ENCODE measurements around the gene GSG1L. TPM values are rescaled to one million over a fixed set of nuclear protein-coding genes. Genes with fewer than 3 reads are reported as not detected.

The GSG1L gene
- total RNA-seq, 2 experiments from 2014 or later = not detected

DNA sequence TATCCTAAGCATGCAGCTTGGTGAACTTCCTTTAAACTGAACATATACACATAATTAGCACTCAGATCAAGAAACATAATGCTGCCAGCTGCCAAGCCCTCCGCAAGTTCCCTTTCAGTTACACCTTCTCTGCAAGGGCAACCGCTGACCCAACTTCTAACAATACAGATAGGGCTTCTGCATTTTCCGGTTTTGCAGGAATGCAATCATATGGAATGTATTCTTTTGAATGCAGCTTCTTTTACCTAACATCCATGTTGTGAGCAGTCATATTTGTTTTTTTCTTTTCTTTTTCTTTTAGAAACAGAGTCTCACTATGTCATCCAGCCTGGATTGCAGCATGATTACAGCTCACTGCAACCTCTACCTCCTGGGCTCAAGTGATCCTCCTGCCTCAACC, 110.7 kb downstream of the GSG1L start:
- ATAC-seq (no peak), DNase-seq (no peak)
- H3K4me1 Mint-ChIP-seq (ENCODE audit: low read depth) = no peaks in the 10 kb centered on the region
- CTCF ChIA-PET = no interaction called here
- peaks cover 11% of the 10 kb centered on the region for H3K9me3 Mint-ChIP-seq
- peaks cover 28% of the 10 kb centered on the region for H3K27me3 Mint-ChIP-seq
- intact Hi-C loops (cut with micrococcal nuclease) = no loop called here
- POLR2A ChIA-PET = no interaction called here
- TF ChIP-seq, protein P1, sequence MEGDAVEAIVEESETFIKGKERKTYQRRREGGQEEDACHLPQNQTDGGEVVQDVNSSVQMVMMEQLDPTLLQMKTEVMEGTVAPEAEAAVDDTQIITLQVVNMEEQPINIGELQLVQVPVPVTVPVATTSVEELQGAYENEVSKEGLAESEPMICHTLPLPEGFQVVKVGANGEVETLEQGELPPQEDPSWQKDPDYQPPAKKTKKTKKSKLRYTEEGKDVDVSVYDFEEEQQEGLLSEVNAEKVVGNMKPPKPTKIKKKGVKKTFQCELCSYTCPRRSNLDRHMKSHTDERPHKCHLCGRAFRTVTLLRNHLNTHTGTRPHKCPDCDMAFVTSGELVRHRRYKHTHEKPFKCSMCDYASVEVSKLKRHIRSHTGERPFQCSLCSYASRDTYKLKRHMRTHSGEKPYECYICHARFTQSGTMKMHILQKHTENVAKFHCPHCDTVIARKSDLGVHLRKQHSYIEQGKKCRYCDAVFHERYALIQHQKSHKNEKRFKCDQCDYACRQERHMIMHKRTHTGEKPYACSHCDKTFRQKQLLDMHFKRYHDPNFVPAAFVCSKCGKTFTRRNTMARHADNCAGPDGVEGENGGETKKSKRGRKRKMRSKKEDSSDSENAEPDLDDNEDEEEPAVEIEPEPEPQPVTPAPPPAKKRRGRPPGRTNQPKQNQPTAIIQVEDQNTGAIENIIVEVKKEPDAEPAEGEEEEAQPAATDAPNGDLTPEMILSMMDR (IDR thresholded peaks at IDR 0.05) = no peak
- H3K4me3 Mint-ChIP-seq = no peak overlapping the region
- peaks cover 2% of the 10 kb centered on the region for H3K36me3 Mint-ChIP-seq (ENCODE audit: low read depth)
- H3K27ac Mint-ChIP-seq = no peak overlapping the region

DNA sequence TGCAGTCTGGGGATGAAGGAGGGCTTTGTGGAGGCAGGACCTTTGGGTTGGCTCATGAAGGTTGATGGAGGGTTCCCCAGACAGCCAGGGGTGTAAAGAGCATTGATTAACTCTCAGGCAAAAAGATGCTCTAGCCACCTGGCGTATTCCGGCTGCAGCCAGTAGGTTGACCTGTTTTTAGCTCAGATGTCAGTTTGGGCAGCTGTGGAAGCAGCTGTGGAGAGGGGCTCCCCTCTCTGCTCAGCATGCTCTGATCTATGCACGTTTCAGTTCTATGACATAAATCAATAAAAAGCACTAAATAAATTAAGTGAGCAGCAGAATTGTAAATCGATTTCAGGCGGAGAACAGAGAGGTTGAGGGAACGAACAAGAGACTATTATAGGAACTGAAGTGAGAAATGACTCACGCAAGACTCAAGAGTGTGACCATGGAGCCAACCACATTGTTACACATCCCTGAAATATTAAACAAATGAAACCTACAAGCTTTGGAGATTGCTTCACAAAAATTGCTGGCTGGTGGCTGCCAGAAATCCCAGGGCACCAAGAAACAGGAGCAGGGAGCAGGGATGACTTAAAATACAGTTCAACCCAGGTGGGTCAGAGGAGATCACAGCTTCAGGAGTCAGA, 111.9 kb downstream of the GSG1L start:
- peaks cover 2% of the 10 kb centered on the region for H3K36me3 Mint-ChIP-seq (ENCODE audit: low read depth)
- H3K4me3 Mint-ChIP-seq = no peak overlapping the region
- H3K27ac Mint-ChIP-seq = no peak overlapping the region

DNA sequence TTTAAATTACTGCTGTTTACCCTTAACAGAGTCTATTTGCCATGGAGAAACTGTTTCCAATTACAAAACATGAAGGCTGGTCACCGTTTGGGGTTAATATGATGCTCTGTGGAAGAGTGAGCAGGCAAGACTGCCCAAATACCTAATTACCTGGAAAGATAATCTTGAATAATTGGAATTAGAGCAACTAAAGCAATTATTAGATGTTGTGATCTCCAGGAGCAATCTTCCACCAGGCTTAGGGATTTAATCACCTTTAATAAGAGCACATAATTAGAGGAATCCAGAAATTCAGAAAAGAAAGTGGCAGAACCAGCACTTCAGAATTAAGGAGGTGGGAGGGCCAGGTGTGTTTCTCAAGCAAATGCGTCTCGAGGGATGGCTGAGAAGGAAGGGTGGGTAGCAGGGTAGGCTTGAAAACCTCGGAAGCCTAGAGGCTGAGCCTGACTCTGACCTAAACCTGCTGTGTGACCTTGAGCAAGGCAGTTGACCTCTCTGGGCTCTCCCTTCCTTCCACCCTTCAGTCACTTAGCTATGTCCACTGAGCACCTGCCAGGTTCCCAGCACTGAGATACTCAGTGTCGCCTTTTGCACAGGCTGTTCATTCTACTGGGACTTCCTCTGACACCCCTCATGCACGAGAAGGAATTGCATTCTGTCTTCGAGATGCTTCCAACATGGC, 113.2 kb downstream of the GSG1L start:
- CTCF ChIA-PET = no interaction called here
- POLR2A ChIA-PET = no interaction called here
- Mint-ChIP-seq H3K9me3 (peaks cover 4% of the 10 kb centered on the region), H3K36me3 (ENCODE audit: low read depth) (peaks cover 2% of the 10 kb centered on the region), H3K27me3 (peaks cover 28% of the 10 kb centered on the region), H3K27ac (no peak overlapping the region), H3K4me3 (no peak overlapping the region), H3K4me1 (ENCODE audit: low read depth) (no peaks in the 10 kb centered on the region)
- ATAC-seq (no peak), DNase-seq (no peak)
- intact Hi-C loops (cut with micrococcal nuclease) = no loop called here
- TF ChIP-seq, protein P1 (IDR thresholded peaks at IDR 0.05) = no peak

More for the DNA sequence above, 111.9 kb downstream of the GSG1L start:
- DNase-seq (no peak), ATAC-seq (no peak)
- TF ChIP-seq, protein P1 (IDR thresholded peaks at IDR 0.05) = no peak
- intact Hi-C loops (cut with micrococcal nuclease) = no loop called here
- no peaks in the 10 kb centered on the region for H3K4me1 Mint-ChIP-seq (ENCODE audit: low read depth)
- POLR2A ChIA-PET = no interaction called here
- peaks cover 7% of the 10 kb centered on the region for H3K9me3 Mint-ChIP-seq
- CTCF ChIA-PET = no interaction called here
- peaks cover 28% of the 10 kb centered on the region for H3K27me3 Mint-ChIP-seq

DNA sequence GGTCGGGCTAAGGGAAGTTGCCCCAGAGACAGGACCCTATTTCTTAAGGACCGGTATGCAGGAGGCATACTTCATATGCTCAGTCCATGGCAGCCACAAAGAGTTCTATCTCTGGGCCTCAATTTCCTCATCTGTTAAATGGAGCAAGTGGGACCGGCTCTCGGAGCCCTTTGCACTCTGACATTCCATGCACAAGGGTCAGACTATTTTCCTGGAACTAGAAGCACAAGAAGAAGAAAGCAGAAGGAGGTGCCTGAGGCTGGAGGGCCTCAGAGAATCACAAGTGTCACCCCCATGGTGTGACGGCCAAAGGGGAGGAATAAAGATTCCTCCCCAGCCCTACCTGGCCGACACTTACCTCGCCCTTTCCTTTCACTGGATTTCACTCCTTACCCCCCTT, 115.8 kb downstream of the GSG1L start:
- intact Hi-C loops (cut with micrococcal nuclease) = no loop called here

More for the DNA sequence above, 115.8 kb downstream of the GSG1L start:
- Mint-ChIP-seq H3K27ac (no peak overlapping the region), H3K9me3 (no peaks in the 10 kb centered on the region), H3K27me3 (peaks cover 22% of the 10 kb centered on the region), H3K4me1 (ENCODE audit: low read depth) (no peaks in the 10 kb centered on the region), H3K4me3 (no peak overlapping the region), H3K36me3 (ENCODE audit: low read depth) (no peaks in the 10 kb centered on the region)
- ChIA-PET CTCF (no interaction called here), POLR2A (no interaction called here)
- TF ChIP-seq, protein P1 (IDR thresholded peaks at IDR 0.05) = no peak
- DNase-seq (no peak), ATAC-seq (no peak)

Data from activated CD8-positive, alpha-beta T cell treated with anti-CD3 and anti-CD28 coated beads for 36 hours (primary cell).